Measurements from ENCODE around the gene PRLHR.

DNA sequence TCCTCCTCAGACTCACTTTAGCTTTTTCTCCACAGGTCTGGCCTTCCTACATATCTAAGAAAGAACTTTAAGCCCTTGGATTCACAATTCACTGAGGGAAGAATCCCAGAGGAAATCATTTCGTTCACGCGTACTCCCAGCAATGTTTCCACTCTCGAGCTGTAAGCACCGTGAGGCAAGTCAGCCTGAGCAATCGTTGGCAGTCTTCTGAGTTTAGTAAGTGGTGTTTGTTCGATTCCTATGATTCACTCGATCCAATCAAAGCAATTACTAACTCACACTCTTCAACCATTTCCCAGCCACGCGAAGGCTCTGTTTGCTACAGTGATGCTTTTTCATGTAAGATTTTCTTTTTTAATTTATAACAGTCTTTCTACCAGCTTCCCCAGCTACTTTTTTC, 10.2 kb upstream of the PRLHR start:
- TF ChIP-seq EZH2 (IDR thresholded peaks at IDR 0.05; ENCODE audit: borderline replicate concordance, low read depth, low read length, poor library complexity, severe bottlenecking) = no peak
- TF ChIP-seq, protein P1, sequence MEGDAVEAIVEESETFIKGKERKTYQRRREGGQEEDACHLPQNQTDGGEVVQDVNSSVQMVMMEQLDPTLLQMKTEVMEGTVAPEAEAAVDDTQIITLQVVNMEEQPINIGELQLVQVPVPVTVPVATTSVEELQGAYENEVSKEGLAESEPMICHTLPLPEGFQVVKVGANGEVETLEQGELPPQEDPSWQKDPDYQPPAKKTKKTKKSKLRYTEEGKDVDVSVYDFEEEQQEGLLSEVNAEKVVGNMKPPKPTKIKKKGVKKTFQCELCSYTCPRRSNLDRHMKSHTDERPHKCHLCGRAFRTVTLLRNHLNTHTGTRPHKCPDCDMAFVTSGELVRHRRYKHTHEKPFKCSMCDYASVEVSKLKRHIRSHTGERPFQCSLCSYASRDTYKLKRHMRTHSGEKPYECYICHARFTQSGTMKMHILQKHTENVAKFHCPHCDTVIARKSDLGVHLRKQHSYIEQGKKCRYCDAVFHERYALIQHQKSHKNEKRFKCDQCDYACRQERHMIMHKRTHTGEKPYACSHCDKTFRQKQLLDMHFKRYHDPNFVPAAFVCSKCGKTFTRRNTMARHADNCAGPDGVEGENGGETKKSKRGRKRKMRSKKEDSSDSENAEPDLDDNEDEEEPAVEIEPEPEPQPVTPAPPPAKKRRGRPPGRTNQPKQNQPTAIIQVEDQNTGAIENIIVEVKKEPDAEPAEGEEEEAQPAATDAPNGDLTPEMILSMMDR (conservative IDR thresholded peaks at IDR 0.05; ENCODE audit: low read depth, low read length) = no peak

Data from A673 (cell line).